ENCODE measurements around the gene CUEDC2. TPM values are rescaled to one million over a fixed set of nuclear protein-coding genes. Genes with fewer than 3 reads are reported as not detected.

Gene CUEDC2
- total RNA-seq, 1 donor from 2014 or later = 64.2 TPM

DNA sequence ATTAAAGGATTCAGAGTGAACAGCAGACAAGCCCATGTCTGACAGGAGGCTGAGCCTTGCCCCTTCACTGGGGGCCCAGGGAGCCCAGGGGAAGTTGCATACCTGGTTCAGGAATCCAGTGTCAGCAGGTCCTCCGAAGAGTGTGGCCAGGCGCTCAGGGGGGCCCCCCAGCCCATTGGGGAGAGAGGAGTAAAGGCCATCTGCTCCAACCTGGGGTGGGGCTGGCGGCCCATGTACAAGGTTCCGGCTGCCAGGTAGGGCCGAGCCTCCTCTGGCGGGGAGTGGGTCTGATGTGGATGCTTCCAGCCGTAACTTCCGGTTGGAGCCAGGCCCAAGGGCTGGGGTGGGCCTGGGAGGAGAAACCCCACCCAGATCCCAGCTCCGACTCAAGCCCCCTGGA lies 16.1 kb downstream of the CUEDC2 start:
- DNase-seq = no peak
- Mint-ChIP-seq H3K4me3 (no peak overlapping the region), H3K4me1 (peaks cover 27% of the 10 kb centered on the region), H3K36me3 (ENCODE audit: low read depth) (peaks cover 2% of the 10 kb centered on the region), H3K9me3 (no peaks in the 10 kb centered on the region), H3K27me3 (peaks cover 31% of the 10 kb centered on the region), H3K27ac (no peak overlapping the region)
- intact Hi-C loops (cut with micrococcal nuclease) = no loop called here

DNA sequence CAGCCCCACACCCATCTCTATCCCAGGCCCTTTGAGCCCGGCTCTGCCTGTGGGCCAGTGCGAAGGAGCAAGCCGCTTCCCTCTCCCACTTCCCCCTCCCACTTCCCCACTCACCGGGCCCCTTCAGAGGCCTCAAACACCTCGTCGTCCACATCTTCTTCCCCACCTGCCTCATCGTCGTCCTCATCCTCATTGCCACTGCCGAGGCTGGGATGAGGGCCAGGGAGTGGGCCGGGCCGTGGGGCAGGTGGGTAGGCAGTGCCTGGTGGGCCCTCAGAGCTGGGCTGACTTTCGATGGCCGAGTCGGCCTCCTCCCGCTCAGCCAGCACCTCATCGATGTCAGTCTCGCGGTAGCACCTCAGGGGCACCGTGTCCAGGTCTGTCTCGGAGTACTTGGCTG lies 17.6 kb downstream of the CUEDC2 start:
- no peaks in the 10 kb centered on the region for H3K9me3 Mint-ChIP-seq
- H3K4me1 Mint-ChIP-seq = peaks cover 32% of the 10 kb centered on the region
- H3K27me3 Mint-ChIP-seq = peaks cover 38% of the 10 kb centered on the region
- DNase-seq = no peak
- intact Hi-C loops (cut with micrococcal nuclease) = no loop called here
- H3K4me3 Mint-ChIP-seq = no peak overlapping the region
- no peak overlapping the region for H3K27ac Mint-ChIP-seq
- peaks cover 1% of the 10 kb centered on the region for H3K36me3 Mint-ChIP-seq (ENCODE audit: low read depth)

DNA sequence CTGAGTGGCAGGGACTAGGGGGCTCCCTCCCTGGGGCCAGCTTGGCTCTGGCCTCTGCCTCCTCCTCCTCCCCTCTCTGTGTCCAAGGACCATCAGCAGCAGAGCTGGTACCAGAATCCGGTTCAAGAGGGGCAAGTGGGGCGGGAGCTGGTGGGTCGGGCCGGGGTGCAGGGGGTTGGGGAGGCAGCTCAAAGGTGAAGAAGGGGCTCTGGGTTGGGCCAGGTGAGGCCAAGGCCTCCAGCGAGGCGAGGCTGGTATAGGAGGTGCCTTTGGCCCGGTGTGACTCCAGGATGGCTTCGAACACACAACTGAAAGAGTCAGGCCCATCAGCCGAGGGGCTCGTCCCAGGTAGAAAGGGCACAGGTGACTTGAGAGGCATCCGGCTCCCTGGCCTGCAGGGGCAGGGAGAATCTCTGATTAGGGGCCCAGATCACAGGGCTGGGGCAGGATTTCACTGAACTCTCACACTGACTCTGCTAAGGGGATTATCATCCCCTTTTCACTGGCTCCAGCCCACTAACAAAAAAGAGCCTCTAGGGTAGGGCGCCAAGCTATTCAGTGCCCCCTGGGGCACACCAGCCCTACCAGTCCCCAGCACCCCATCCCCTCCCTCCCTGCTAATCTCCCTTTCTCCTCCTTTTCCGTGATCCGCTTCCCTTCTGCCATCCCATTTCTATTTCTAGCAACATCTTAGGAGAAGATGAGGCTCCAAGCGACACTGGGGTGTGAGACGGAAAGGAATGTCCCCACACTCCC lies 18.4 kb downstream of the CUEDC2 start:
- DNase-seq = no peak
- Mint-ChIP-seq H3K27me3 (peaks cover 40% of the 10 kb centered on the region), H3K36me3 (ENCODE audit: low read depth) (peaks cover 2% of the 10 kb centered on the region), H3K4me3 (no peak overlapping the region), H3K4me1 (peaks cover 31% of the 10 kb centered on the region), H3K27ac (no peak overlapping the region), H3K9me3 (no peaks in the 10 kb centered on the region)
- intact Hi-C loops (cut with micrococcal nuclease) = no loop called here

DNA sequence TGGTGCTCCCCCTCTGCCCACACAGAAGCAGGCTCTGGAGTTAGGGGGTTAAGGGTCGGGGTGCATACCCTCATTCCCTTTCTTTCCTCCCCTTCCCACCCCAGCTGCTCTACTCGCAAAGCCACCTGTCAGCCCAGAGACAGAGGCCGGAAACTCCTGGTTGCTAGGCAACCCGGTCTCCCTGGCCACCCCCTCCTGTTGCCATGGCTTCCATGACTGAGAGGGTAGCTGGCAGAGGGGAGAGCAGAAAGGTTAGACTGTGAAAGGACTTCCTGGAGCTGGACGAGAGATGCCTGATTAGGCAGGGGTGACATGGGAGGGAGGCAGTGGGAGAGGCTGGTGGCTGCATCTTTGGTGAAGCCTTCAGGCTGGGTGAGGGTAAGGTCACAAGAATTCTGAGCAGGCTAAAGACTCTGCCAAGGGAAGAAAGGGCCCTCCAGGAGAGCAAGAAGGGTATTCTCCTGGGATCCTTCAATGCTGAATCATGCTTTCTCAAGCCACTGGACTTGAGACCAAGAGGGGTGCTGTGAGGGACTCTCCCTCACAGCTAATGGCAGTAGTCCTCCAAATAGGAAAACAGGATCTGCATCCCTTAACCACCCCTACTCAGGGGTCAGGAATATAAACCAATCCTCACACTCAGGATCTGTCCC lies 19.2 kb downstream of the CUEDC2 start:
- H3K27me3 Mint-ChIP-seq = peaks cover 38% of the 10 kb centered on the region
- H3K9me3 Mint-ChIP-seq = no peaks in the 10 kb centered on the region
- intact Hi-C loops (cut with micrococcal nuclease) = no loop called here
- H3K4me1 Mint-ChIP-seq = peaks cover 32% of the 10 kb centered on the region
- H3K27ac Mint-ChIP-seq = no peak overlapping the region
- no peak overlapping the region for H3K4me3 Mint-ChIP-seq
- H3K36me3 Mint-ChIP-seq (ENCODE audit: low read depth) = peaks cover 4% of the 10 kb centered on the region
- peak; percentile 89 for DNase-seq

DNA sequence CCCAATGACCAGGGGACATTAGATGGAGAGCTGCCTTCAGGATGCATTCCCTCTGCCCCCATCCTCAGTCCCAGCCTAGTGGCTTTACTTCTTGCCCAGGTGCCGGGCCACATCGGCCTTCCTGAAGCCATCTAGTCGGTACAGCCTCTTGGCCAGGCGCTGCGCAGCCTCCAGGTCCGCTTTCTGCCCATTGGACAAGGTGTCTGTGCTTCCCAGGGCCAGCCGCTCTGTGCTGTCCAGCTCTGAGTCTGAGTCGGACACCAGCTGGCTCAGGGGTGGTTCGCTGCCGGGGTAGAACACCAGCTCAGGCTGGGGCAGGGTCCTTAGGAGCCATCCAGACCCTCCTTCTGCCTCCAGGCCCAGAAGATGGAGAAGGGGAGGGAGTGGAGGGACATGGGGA lies 20.1 kb downstream of the CUEDC2 start:
- H3K36me3 Mint-ChIP-seq (ENCODE audit: low read depth) = peaks cover 5% of the 10 kb centered on the region
- intact Hi-C loops (cut with micrococcal nuclease) = no loop called here
- no peak for DNase-seq
- H3K4me1 Mint-ChIP-seq = peaks cover 37% of the 10 kb centered on the region
- H3K4me3 Mint-ChIP-seq = no peak overlapping the region
- peaks cover 33% of the 10 kb centered on the region for H3K27me3 Mint-ChIP-seq
- no peak overlapping the region for H3K27ac Mint-ChIP-seq
- H3K9me3 Mint-ChIP-seq = no peaks in the 10 kb centered on the region

DNA sequence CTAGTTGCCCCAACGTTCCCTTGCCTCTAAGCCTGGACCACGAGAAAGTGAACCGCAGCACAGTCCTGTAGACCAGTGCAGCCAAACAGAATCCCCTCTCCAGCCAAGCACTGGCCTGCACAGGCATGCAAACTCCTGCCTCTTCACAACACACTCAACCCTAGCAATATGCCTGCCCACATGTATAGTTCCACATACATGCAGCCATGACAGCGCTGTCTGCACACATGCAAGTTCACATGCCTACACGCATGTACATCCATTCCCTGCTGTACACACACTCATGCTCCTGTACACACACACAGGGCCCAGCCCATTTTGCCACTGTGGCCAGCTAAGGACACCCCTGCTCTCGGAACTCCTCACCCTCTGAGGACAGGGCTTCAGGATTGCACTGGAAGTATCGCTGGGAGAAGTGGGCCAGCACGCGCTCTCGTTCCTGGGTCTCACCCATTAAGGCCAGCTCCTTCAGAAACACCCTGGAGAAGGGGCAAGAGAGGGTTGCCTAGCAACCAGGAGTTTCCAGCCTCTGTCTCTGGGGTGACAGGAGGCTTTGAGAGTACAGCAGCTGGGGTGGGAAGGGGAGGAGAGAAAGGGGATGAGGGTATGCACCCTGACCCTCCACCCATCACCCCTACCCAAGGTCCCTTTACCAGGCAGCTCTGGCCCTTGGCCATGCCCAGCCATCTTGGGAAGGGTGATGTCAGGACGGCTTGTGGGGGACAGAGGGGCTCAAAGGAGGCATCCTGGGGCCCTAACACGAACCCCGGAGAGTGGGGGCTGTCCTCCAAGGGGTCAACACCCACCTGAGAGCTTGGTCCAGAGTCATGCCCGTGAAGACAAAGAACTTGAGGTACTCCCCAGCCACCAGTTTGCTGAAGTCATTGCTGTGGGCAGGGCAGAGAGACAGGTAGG lies 20.8 kb downstream of the CUEDC2 start:
- H3K4me1 Mint-ChIP-seq = peaks cover 41% of the 10 kb centered on the region
- H3K27me3 Mint-ChIP-seq = peaks cover 30% of the 10 kb centered on the region
- no peaks in the 10 kb centered on the region for H3K9me3 Mint-ChIP-seq
- intact Hi-C loops (cut with micrococcal nuclease) = no loop called here
- no peak for DNase-seq
- H3K36me3 Mint-ChIP-seq (ENCODE audit: low read depth) = peaks cover 5% of the 10 kb centered on the region
- H3K4me3 Mint-ChIP-seq = peak overlapping the region; percentile 94
- peak overlapping the region; percentile 71 for H3K27ac Mint-ChIP-seq

DNA sequence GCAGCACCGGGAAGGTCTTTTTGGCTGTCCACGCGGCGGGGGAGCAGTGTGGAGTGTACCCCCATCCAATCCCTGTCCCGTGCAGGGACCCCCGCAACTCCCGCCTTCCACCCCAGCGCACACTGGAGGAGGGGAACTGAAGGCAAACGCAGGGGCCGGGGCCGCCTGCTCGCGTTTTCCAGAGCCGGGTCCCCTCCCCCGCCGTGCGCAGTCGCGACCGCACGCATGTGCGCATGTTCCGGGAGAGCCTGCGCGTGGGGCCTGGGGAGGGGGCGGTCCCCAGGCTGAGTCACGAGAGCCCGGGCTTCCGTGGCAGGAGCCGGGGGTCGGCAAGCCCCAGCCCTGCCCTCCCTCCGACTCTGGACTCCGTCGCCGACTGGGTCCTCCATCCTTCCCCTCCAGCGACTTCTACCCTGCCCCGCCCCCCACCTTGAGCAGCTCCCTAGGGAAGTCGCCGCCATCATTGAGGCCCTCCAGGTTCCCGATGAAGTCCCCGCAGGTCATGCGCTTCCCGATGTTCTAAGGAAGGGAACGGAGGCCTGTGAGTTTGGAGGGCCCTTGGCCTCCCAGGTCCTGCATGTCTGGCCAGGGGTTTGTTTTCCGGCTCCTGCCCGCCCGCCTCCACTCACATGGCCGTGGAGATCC lies 21.8 kb downstream of the CUEDC2 start:
- H3K36me3 Mint-ChIP-seq (ENCODE audit: low read depth) = peaks cover 5% of the 10 kb centered on the region

DNA sequence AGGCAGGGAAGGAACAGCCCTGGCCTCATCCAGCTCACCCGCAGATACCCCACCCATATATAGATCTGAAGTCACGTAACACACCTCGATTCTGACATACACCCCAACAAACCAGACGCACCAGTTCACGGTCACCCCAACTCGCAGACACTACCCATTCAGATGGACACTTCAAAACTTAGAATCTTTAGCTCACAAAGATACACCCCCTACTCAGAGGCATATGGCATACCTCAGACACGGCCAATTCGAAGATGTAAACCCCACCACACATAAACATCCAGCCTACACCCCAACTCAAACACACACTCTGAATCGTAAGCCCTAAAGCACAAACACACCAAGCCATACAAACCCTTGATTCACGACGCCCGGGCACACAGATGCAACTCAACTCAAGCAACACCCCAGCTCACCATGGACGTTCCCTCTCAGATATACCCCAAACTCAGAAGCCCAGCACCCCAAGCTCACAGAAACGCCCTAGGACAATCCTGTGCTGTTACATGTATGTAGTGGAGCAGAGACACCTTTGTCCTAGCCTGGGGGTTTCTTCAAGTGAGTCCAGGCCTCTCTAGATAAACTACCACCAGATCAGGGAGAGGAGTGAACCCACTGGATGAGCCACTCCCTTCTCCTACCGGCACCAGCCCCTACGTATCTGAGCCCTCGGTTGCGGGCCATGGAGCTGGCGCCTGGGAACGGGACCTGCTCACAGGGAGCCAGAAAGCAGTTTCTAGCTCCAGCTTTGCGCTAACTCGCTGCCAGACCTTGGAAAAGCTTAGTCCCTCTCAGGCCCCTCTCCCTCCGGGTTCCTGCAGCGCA lies 22.6 kb downstream of the CUEDC2 start:
- intact Hi-C loops (cut with micrococcal nuclease) = loop anchor here (1.0 kb wide), 2 partner anchors 11 to 16 kb away; no protein-coding TSS in a partner anchor
- no peak for DNase-seq
- Mint-ChIP-seq H3K36me3 (ENCODE audit: low read depth) (peaks cover 5% of the 10 kb centered on the region), H3K27me3 (peaks cover 26% of the 10 kb centered on the region), H3K27ac (peak overlapping the region; percentile 89), H3K4me1 (peaks cover 46% of the 10 kb centered on the region), H3K4me3 (peak overlapping the region; percentile 94), H3K9me3 (no peaks in the 10 kb centered on the region)

More for the DNA sequence above, 21.8 kb downstream of the CUEDC2 start:
- DNase-seq = peak; percentile 92
- peak overlapping the region; percentile 94 for H3K4me3 Mint-ChIP-seq
- intact Hi-C loops (cut with micrococcal nuclease) = no loop called here
- no peaks in the 10 kb centered on the region for H3K9me3 Mint-ChIP-seq
- peaks cover 45% of the 10 kb centered on the region for H3K4me1 Mint-ChIP-seq
- peak overlapping the region; percentile 89 for H3K27ac Mint-ChIP-seq
- H3K27me3 Mint-ChIP-seq = peaks cover 26% of the 10 kb centered on the region

DNA sequence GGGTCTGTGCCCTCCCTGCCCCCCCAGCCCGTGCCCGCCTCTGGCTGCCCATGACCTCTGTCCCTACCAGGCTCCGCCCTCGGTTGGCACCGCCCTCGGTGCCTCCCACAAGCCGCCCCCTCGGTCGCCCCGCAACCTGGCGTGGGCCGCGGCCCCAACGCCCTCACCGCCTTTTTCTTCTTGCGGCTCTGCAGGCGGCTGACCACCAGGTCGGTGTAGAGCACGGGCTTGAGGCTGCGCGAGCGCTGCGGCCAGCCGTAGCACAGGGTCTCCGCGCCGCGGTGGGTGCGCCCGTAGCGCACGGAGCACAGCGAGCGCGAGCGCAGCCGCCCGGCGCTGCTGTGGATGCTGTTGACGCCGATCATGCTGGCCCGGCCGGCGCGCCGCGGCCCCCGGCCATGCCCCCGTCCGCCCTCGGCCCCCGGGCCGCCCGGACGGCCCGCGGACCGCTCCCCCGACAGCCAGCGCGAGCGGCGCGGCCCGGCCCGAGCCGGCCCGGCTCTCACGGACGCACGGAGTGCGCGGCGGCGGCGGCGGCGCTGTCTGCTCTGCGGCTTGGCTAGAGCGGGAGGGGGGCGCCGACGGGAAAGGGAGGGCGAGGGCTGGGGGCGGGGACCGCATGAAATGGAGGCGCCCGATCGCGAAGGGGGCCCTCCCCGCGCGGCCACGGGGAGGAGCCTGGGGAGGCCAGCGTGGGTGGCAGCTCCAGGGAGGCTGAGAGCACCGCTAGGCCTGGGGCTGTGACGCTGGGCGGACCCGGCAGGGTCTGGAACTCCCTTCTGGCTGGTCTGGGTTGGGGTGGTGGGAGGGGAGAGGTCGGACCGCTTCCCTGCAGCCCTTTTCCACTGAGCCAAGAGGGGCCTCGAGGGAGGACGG lies 23.4 kb downstream of the CUEDC2 start:
- peaks cover 11% of the 10 kb centered on the region for H3K36me3 Mint-ChIP-seq (ENCODE audit: low read depth)
- peaks cover 43% of the 10 kb centered on the region for H3K4me1 Mint-ChIP-seq
- intact Hi-C loops (cut with micrococcal nuclease) = loop anchor here (1.0 kb wide), 2 partner anchors 12 to 15 kb away; no protein-coding TSS in a partner anchor
- DNase-seq = peak; percentile 91
- peak overlapping the region; percentile 89 for H3K27ac Mint-ChIP-seq
- peak overlapping the region; percentile 94 for H3K4me3 Mint-ChIP-seq
- peaks cover 23% of the 10 kb centered on the region for H3K27me3 Mint-ChIP-seq
- H3K9me3 Mint-ChIP-seq = no peaks in the 10 kb centered on the region

DNA sequence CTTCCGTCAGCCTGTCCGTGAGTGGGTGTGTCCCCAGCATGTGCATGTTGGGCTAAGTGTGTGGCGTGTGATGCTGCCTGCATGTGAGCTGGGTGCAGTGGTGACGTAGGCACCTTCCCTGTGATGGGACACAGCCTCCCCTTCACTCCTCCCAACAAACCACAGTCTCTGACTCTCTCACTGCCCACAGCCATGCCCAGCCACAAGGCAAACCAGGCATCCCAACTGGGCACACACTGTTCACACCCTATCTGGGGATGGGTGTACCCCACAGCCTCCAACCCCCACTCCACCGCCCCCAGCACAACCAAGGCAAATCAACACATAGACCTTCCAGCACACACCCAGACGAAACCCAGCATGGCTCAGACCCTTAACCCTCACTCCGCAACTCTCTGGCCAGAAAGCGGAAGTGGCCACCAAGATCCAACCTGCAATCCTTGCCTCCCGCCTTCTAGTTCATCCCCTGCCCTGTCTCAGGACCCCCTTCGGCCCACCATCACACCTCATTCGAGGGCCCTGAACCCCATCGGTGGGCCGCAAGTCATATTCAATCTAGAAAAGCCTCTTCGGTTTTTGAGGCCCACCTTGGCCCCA lies 24.1 kb downstream of the CUEDC2 start:
- peak overlapping the region; percentile 83 for H3K4me3 Mint-ChIP-seq
- no peak for DNase-seq
- peaks cover 42% of the 10 kb centered on the region for H3K4me1 Mint-ChIP-seq
- H3K27me3 Mint-ChIP-seq = peaks cover 23% of the 10 kb centered on the region
- no peaks in the 10 kb centered on the region for H3K9me3 Mint-ChIP-seq
- intact Hi-C loops (cut with micrococcal nuclease) = no loop called here
- H3K27ac Mint-ChIP-seq = peak overlapping the region; percentile 86
- H3K36me3 Mint-ChIP-seq (ENCODE audit: low read depth) = peaks cover 18% of the 10 kb centered on the region

DNA sequence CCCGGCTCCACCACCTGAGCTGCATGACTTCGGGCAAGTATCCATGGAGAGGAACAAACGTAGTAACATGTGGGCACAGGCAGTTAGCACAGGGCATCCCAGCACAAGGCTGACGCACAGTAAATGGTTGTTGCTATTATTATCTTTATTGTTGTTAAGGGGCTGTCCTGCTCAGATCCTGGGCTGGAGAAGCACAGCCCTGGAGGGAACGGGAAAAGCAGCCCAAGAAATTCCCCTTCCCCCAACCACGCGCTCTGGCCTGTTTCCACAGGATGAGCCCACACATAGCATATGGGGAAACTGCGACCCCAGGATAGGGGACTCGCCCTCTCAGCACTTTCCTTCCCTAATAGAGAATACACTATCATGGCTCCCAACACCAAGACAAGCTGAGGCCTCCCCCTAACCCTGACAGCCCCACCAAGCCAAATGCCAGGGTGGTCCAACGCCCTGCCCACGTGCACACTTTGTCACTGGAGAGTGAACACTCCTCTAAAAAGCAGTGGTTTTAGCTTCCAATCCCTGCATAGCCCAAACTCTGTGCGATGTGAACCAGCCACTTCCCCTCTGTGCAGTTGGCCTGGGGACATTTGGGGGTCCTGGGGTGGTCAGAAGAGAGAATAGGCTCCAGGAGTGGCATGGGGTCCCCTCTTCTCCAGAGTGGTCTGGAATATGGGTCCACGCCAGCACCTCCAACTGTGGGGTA lies 24.8 kb downstream of the CUEDC2 start:
- Mint-ChIP-seq H3K27ac (no peak overlapping the region), H3K27me3 (peaks cover 21% of the 10 kb centered on the region), H3K9me3 (no peaks in the 10 kb centered on the region), H3K36me3 (ENCODE audit: low read depth) (peaks cover 19% of the 10 kb centered on the region), H3K4me3 (peak overlapping the region; percentile 83), H3K4me1 (peaks cover 37% of the 10 kb centered on the region)
- intact Hi-C loops (cut with micrococcal nuclease) = no loop called here
- peak; percentile 60 for DNase-seq

Data from activated CD4-positive, alpha-beta T cell treated with anti-CD3 and anti-CD28 coated beads, Interleukin-2, amount 10 ng/mL, durations not matched to agents 24 days and 14 days (primary cell).